NCI-H82 (cell line): ENCODE results near the gene MYL2.
A peak's percentile ranks its signal among the peaks of the same experiment; 100 is the strongest.
"Not testable (repeated sequence)": the region's sequence is repeated elsewhere in the genome, so short reads cannot be mapped to it uniquely, and the experiment has no call there.

Experiments
- DNase-seq: peaks from one replicate; lab custom pipeline; 2025; lab: John Stamatoyannopoulos, UW

Gene MYL2

DNA sequence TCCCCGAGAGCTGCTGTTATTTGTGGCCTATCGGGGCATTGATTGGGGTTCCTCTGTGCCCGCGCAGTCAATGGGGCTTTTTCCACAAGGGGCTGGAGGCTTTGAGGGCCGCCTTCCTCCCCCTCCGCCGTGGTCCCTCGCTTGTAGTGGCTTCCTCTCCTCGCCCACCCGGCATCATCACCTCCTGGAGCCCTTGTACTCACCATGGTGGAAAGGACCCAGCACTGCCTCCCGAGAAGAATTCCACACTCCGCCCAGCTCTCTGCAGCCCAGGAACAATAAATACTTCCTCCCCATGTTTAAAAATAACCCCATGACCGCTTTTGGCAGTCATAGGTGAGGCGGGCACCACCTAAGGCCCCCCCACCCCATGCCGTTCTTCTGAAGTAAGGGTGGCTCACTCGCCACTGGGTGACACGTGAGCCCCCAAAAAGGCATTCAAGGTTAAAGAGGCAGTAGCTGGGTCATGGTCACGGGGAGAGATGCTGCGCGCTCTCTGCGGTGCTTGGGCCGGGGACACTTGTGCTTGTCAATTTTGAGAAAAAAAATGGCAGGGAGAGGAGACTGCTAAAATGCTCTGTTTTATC is at the start of gene MYL2:
TSS of gene MYL2 (minus strand) at position 256 of the 587 bp plus-strand sequence. CDS start at position 206, 50 bp downstream.
- no peak for DNase-seq

- peak; percentile 99 for DNase-seq
Observed at GRCh38 chr12:110966081-110966760, 45.8 kb upstream of the MYL2 start.

DNA sequence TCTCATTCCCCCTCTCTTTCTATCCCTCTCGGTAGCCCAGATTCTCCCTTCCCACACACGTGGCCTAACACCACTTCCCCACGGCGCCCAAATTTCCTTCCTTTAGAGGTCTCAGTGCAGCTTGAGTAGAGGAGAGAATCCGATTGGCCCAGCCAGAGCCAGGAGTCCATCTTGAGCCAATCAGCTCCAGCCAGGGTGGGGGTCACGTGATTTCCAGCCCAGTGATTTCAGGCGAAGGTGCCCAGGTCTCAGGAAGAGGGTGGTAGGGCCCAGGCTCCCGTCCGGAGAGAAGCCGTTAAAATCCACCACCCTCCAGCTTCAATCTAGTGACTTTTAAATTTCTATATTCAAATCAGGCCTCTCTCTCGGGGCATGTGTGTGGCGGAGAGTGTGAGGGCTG is 45.2 kb upstream of the MYL2 start:
- DNase-seq: peak; percentile 72

- DNase-seq: no peak
Observed at GRCh38 chr12:110960795-110961194, 40.4 kb upstream of the MYL2 start.

- DNase-seq: no peak
Observed at GRCh38 chr12:110957652-110958051, 37.3 kb upstream of the MYL2 start.

- no peak for DNase-seq
Observed at GRCh38 chr12:110957159-110957558, 36.8 kb upstream of the MYL2 start.

GRCh38 chr12:110950867-110951266 is 30.5 kb upstream of the MYL2 start:
- DNase-seq: not testable (repeated sequence)

GRCh38 chr12:110950466-110950865 is 30.1 kb upstream of the MYL2 start:
- not testable (repeated sequence) for DNase-seq

DNA sequence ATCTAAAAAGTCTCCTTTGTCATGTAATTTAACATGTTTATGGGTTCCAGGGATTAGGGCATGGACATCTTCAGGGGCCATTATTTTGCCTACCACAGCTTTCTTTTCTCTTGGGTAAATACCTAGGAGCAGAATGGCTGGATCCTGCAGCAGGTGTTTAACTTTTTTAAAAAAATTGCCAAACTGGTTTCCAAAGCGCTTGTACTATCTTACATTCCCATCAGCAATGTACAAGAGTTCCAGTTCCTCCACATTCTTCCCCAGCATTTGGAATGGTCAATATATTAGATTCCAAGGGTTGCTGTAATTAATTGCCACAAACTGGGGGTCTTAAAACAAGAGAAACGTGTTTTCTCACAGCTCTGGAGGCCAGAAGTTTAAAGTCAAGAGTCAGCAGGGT is 27.7 kb upstream of the MYL2 start:
- no peak for DNase-seq

DNA sequence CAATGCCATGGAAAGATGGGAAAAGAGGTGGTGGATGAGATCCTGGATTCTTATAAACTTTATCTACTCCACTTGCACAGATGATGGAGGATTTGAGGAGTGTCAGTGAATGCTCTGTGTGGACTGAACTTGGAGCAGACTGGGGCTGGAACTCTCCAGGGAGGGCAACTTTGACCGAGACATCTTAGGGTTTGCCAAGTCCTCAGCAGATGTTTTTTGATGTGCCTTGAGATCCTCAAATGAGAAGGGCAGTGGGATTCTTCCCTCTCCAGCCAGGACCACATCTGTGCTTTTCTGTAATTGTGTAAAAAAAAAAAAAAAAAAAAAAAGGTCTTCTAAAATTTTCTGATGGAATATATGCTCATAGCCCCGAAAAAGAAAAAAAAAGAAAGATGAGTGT is 23.0 kb upstream of the MYL2 start:
- no peak for DNase-seq

DNA sequence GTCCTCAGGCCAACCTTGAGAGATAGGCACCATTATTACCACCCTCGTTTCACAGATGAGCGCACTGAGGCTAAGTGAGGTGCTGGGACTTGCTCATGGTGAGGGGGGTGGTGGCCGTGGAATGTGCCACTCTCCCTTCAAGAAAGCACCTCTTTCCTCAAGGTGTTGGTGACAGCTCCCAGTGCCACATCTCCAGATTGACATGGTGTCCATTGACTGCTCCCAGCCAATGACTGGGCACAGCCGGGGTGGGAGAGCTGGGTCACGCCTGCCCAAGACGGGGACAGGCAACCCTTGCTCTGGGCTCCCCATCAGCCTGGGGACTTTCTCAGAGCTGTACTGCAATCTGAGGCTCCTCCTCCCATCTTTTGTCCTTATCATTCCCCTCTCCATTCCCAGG is 21.0 kb upstream of the MYL2 start:
- DNase-seq: no peak

GRCh38 chr12:110940933-110941332 is 20.6 kb upstream of the MYL2 start:
- peak; percentile 27 for DNase-seq

DNA sequence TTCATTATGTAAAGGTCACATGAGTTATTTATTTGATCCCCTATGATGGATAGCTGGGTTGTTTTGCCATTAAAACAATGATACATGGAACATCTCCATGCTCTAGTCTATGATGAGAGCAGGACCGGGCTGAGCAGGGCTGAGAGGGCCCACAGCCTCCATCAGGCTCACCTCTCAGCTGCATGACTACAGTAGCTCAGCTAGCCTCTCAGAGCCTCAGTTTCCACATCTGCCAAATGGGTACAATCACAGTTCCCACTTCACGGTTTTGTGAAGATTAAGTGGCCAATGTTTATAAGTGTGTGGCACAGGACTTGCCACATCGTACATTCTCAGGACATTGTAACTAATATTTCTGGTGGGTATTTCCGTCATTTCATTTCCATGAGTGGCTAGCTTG is 19.9 kb upstream of the MYL2 start:
- no peak for DNase-seq

- DNase-seq: peak; percentile 82
Observed at GRCh38 chr12:110937104-110937641, 16.8 kb upstream of the MYL2 start.

- DNase-seq: peak; percentile 24
Observed at GRCh38 chr12:110936367-110937103, 16.2 kb upstream of the MYL2 start.

DNA sequence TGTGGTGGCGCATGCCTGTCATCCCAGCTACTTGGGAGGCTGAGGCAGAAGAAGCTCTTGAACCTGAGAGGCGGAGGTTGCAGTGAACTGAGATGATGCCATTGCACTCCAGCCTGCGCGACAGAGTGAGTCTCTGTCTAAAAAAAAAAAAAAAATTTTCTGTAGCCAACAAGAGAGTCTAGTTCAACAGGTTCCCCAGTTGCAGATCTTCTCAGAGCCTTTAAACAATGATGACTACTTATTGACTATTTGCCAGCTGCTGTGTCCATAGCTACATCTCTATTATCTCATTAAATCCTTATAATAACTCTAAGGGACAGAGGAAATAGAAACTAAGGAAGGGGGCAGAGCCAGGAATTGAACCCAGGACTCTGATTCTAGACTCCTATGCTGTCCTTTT is 15.2 kb upstream of the MYL2 start:
- DNase-seq: no peak

GRCh38 chr12:110934093-110934852 is 13.9 kb upstream of the MYL2 start:
- peak; percentile 41 for DNase-seq

GRCh38 chr12:110933326-110933974 is 13.1 kb upstream of the MYL2 start:
- no peak for DNase-seq

- DNase-seq: peak; percentile 16
Observed at GRCh38 chr12:110932046-110932445, 11.7 kb upstream of the MYL2 start.

DNA sequence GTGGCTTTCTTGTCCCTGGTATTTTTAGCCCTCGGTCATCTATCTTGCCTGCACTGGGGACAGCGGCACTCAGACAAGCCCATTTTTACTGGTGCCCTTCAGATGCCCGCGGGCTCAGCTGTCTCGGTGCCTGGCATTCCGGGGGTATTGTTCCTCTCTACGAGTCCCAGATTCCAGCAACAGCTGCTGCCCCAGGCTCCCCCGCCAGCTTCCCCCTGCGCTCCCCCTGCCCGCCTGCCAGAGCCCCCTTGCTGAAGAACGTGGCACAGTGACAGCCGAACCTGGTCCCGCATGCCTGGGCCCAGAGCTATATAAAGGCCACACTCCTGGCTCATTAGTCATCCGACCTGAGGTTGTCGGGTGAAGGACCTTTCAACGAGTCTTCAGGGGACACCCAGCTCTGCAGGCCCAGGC is 10.9 kb upstream of the MYL2 start:
- DNase-seq: no peak
